Bronchial epithelial cell (primary cell): ENCODE results near the gene TBCEL. TPM values are rescaled to one million over a fixed set of nuclear protein-coding genes. Genes with fewer than 3 reads are reported as not detected.

Experiments used
- DNase-seq: peaks from one replicate; pipeline ENCODE4 v3.0.0-alpha.2; 2010; ENCODE audit warnings: low read depth
- FAIRE-seq: peaks from 2 replicates; lab custom pipeline; 2011; peaks lifted over from hg19 to GRCh38; lab: Jason Lieb, UNC
- H3K27me3 ChIP-seq: 2 replicates; pipeline ENCODE4 v1.5.1; 2011; ENCODE audit warnings: low read length; ENCODE audit not compliant: control insufficient read depth, insufficient read depth
- H3K36me3 ChIP-seq: 2 replicates; pipeline ENCODE4 v1.5.1; 2011; ENCODE audit warnings: low read length; ENCODE audit not compliant: control insufficient read depth, insufficient read depth
- H3K4me3 ChIP-seq: 2 replicates; pipeline ENCODE4 v1.5.1; 2011; ENCODE audit warnings: mild to moderate bottlenecking, low read depth, low read length, control low read depth
- total RNA-seq: library from RNA; depleted of rRNA; stranded (reverse); fragments of >200 nt; gene quantifications from 2 replicates; pipeline ENCODE4 v1.2.1, GENCODE V29; 2014
- TF ChIP-seq, protein P1 (sequence below): IDR thresholded peaks from 2 replicates; pipeline ENCODE4 v1.5.1; 2011; ENCODE audit warnings: mild to moderate bottlenecking, moderate library complexity, low read length, control low read depth, inconsistent platforms; ENCODE audit not compliant: insufficient read depth, severe bottlenecking

TBCEL gene
- total RNA-seq, 1 donor from 2014 or later, result 15.0 TPM

DNA sequence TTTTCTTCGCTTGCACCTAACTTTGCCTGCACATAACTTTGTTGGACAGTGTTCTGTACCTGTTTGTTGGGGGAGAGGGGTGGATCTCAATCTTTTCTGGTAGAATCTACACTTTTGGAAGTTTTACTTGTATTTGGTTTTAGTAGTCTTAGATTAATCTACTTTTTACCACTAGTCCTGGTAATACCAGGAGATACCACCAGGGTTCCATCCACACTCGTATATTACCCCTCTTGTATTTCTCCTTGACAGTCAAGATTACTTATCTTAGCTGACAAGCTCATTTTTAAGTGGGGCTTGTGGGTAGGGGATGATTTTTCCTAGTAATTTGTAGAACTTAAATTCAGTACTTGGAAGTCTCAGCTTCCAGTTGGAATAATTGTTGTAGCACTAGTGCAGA, 39.8 kb downstream of the TBCEL start:
- FAIRE-seq, result no peak

DNA sequence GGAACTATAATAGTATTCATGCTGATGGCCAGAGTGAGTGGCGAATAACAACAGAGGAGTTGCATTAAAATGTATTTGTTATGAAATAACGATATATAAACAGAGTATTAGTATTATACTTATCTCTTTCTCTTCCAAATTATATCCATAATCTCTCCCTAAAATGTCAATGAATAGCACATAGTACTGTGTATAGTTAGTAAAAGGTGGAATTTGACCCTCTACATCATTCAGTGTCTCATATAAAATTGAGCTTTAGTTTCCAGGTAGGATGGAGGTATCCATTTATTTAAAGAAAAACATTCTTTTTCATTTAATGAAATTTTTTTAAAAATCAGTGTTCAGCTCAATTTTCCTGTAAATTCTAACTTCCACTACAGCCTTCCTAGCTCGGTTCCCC, 42.7 kb downstream of the TBCEL start:
- no peaks in the 10 kb centered on the region for H3K27me3 ChIP-seq
- TF ChIP-seq, protein P1, sequence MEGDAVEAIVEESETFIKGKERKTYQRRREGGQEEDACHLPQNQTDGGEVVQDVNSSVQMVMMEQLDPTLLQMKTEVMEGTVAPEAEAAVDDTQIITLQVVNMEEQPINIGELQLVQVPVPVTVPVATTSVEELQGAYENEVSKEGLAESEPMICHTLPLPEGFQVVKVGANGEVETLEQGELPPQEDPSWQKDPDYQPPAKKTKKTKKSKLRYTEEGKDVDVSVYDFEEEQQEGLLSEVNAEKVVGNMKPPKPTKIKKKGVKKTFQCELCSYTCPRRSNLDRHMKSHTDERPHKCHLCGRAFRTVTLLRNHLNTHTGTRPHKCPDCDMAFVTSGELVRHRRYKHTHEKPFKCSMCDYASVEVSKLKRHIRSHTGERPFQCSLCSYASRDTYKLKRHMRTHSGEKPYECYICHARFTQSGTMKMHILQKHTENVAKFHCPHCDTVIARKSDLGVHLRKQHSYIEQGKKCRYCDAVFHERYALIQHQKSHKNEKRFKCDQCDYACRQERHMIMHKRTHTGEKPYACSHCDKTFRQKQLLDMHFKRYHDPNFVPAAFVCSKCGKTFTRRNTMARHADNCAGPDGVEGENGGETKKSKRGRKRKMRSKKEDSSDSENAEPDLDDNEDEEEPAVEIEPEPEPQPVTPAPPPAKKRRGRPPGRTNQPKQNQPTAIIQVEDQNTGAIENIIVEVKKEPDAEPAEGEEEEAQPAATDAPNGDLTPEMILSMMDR, result no peak
- FAIRE-seq (no peak), DNase-seq (no peak)
- H3K4me3 ChIP-seq, result no peak overlapping the region
- H3K36me3 ChIP-seq, result peaks cover under 1% of the 10 kb centered on the region

More for the DNA sequence above, 39.8 kb downstream of the TBCEL start:
- Histone ChIP-seq H3K27me3 (no peaks in the 10 kb centered on the region), H3K4me3 (no peak overlapping the region), H3K36me3 (peaks cover 1% of the 10 kb centered on the region)
- TF ChIP-seq, protein P1, result no peak
- DNase-seq, result no peak

DNA sequence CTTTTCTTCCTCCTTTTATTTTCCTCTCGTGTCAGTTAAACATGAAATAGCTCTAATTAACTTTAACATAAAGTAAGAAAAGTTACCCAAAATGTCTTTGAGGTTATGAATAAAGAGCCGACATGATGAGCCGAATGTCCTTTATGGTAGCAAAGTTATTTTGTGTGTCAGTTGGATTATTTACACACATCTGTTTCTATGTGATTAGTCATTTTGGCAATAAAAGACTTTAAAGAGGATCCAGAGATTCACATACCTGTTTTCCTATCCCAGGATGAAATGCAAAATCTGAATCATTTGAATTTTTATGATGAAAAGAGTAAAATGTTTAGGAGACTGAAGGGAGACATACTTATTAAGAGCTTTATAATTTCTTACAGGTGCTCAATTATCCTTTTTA, 43.1 kb downstream of the TBCEL start:
- TF ChIP-seq, protein P1, result no peak
- Histone ChIP-seq H3K4me3 (no peak overlapping the region), H3K27me3 (no peaks in the 10 kb centered on the region), H3K36me3 (no peaks in the 10 kb centered on the region)
- peak; percentile 4 for DNase-seq
- no peak for FAIRE-seq

DNA sequence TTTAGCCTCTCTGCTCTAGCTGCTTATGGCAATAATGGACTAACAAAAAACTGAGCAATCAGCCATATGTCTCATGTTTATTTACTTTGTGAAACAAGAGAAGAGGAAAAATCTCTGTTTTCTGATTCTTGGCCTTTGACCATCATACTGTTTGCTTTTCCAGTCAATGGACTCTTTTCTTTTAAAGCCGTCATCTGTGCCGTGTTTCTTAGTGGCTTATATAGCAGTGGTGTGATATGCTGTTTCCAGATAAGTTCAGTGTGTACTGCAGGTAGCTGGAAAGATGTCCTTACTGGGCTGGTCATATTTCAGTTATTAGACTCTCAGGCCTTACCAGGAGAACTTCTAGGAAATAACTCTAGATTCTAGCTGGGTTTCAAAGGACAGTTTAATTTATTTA, 43.6 kb downstream of the TBCEL start:
- no peaks in the 10 kb centered on the region for H3K36me3 ChIP-seq
- H3K4me3 ChIP-seq, result no peak overlapping the region
- TF ChIP-seq, protein P1, result no peak
- FAIRE-seq (no peak), DNase-seq (peak; percentile 2)
- H3K27me3 ChIP-seq, result no peaks in the 10 kb centered on the region

DNA sequence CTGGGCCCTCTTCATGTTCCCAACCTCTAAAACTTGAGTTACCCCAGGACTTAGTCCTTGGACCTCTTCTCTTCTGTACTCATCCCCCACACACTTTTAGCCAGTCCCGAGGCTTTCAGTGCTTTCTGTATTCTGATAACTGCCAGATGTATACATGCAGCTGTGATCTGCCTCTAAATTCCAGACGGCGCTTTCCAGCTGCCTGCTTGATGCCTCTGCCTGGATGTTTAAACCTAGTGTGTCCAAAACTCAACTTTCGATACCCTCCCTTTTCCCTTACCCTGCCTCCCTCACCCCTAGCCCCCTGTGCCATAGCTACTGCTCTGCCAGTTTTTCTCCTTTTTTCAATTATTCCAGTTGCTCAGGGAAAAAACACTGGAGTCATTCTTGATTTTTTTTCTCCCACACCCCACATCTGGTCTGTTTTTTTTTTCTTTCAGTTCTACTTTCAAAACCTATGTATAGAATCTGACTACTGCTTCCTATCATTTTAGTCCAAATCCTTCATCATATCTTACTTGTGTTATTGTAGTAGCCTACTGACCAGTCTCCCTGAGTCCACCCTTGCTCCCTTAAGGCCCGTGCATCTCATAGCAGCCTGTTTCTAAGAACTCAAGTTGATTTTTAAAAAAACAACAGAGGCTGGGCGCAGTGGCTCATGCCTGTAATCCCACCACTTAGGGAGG, 44.2 kb downstream of the TBCEL start:
- Histone ChIP-seq H3K4me3 (no peak overlapping the region), H3K36me3 (no peaks in the 10 kb centered on the region), H3K27me3 (no peaks in the 10 kb centered on the region)
- TF ChIP-seq, protein P1, result no peak
- FAIRE-seq (no peak), DNase-seq (no peak)

DNA sequence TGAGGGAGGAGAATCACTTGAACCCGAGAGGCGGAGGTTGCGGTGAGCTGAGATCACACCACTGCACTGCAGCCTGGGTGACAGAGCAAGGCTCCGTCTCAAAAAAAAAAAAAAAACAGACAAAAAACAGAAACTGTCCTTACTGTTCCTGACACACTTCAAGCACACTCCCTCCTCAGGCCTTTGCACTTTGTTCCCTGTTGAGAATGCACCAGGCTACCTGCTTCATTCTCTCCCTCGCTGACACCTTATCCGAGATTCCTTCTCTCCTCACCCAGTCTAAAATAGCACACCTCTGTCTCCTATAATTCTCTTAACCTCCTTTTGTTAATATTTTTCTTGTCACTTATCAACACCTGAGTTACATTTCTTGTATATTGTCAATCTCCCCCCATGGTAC, 44.9 kb downstream of the TBCEL start:
- H3K27me3 ChIP-seq, result no peaks in the 10 kb centered on the region
- no peaks in the 10 kb centered on the region for H3K36me3 ChIP-seq
- no peak overlapping the region for H3K4me3 ChIP-seq
- DNase-seq, result no peak
- TF ChIP-seq, protein P1, result no peak
- FAIRE-seq, result no peak
